ENCODE data around the gene SMPD4. TPM values are rescaled to one million over a fixed set of nuclear protein-coding genes. Genes with fewer than 3 reads are reported as not detected.
"Not testable (repeated sequence)": the region's sequence is repeated elsewhere in the genome, so short reads cannot be mapped to it uniquely, and the experiment has no call there.

Gene SMPD4
- total and polyA plus RNA-seq, 2 of the 4 experiments (the other 2 are of a cell fraction), result 8.6 to 63.0 TPM

DNA sequence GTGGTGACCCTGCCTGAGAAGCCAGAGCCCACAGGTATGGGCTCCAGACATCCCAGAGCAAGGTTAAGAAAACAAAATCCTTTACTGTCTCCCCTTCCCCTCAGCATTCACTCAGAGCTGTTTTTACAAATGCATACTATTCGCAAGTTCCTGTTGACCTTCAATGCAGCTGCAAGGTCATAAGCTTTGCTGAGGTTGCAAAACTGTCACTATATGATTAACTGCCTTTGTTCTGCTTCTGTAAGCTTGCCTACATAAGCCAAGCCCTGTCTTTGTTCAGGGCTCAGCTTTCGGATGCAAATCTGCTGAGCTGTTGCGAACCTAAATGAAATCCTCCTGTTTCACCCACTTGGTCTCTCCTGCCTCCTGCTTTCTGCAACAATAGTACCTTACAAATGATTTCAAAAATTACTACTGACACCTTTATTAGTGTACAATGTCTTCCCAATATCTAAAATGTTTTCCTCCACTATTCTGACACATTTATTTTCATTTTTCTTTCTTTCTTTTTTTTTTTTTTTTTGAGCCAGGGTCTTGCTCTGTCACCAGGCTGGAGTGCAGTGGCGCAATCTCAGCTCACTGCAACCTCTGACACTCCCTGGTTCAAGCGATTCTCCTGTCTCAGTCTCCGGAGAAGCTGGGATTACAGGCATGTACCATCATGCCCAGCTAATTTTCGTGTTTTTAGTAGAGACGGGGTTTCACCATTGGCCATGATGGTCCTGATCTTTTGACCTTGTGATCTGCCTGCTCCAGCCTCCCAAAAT lies 78.6 kb downstream of the SMPD4 start:
- H2BK20ac ChIP-seq (ENCODE audit: low read depth, low read length); H4K20me1 ChIP-seq (ENCODE audit: insufficient read depth, low read length); H3K9ac ChIP-seq (ENCODE audit: low read depth, low read length); H2BK15ac ChIP-seq (ENCODE audit: low read depth, low read length); DNase-seq; H3K4me3 ChIP-seq (ENCODE audit: insufficient read depth, low read depth, low read length); POLR2A ChIA-PET (ENCODE audit: unreplicated experiment); H2AK9ac ChIP-seq (replicated peaks; ENCODE audit: low read depth, low read length, poor library complexity); H3K36me3 ChIP-seq (ENCODE audit: control insufficient read depth, insufficient read depth, low read length); H3K23ac ChIP-seq (ENCODE audit: low read depth, low read length); in situ Hi-C loops (cut with MboI; ENCODE audit: low sequenced_read_pairs); ATAC-seq (ENCODE audit: low read depth); H4K5ac ChIP-seq (ENCODE audit: low read depth, low read length); H3K14ac ChIP-seq (replicated peaks; ENCODE audit: low read depth, low read length); H3K9me3 ChIP-seq (ENCODE audit: control insufficient read depth, insufficient read depth, low read length); dilution Hi-C loops (cut with HindIII; ENCODE audit: low sequenced_read_pairs, unreplicated experiment); H4K91ac ChIP-seq (ENCODE audit: insufficient read depth, low read depth, low read length); CTCF ChIA-PET; BruUV-seq (replicated peaks); H3K79me1 ChIP-seq (ENCODE audit: low read depth in 1 of 2, low read length in 2 of 2); H3K27ac ChIP-seq (ENCODE audit: insufficient read depth, low read length); intact Hi-C loops (cut with micrococcal nuclease); H4K8ac ChIP-seq (ENCODE audit: low read depth in 2 of 2, low read length in 2 of 2); H3K18ac ChIP-seq (ENCODE audit: low read depth, low read length); H3K4me1 ChIP-seq (ENCODE audit: control insufficient read depth, insufficient read depth, low read length); H2AFZ ChIP-seq (replicated peaks; ENCODE audit: low read length, poor library complexity); H3K56ac ChIP-seq (ENCODE audit: extremely low read depth, insufficient read depth, low read length); H3K4me2 ChIP-seq (ENCODE audit: low read depth, low read length); H2BK120ac ChIP-seq (ENCODE audit: low read depth, low read length); H3K9me1 ChIP-seq (ENCODE audit: insufficient read depth, low read length); H3K4ac ChIP-seq (ENCODE audit: low read depth, low read length); H3K27me3 ChIP-seq (ENCODE audit: control insufficient read depth, insufficient read depth, low read length); H2BK5ac ChIP-seq (ENCODE audit: low read depth, low read length, poor library complexity, severe bottlenecking); H2AK5ac ChIP-seq (ENCODE audit: low read depth, low read length): not testable (repeated sequence)
- WGBS, 2 experiments (ENCODE audit: extremely low coverage in 2 of 2, insufficient read length in 1 of 2), result no CpG with 5 or more reads among the region's 8 CpGs

Small RNA genes lying within 50 kb of the gene (microRNA-seq; reads per million reads assigned to microRNA genes)
- not detected for gene RNU6-1049P (ENCODE audit: insufficient read depth, insufficient read length)

Small RNA genes lying within 50 kb of the gene (small RNA-seq; reads per million reads assigned to genes)
- gene RNU6-1049P, result 0 reads per million in 5 experiments

Other genes with a start within 250 kb of the SMPD4 start
- under 0.01 TPM in 1 of 2 replicates, not detected in the other for gene RAB6C, start 201.9 kb downstream of the SMPD4 start, total RNA-seq (2012; rRNA removed)
- gene RAB6C, start 201.9 kb downstream of the SMPD4 start, polyA plus RNA-seq (2012; rRNA removed), result not detected in 2 replicates
- not detected in 2 replicates for gene POTEF, start 52.4 kb downstream of the SMPD4 start, total RNA-seq (2012; rRNA removed)
- not detected in 2 replicates for gene POTEF, start 52.4 kb downstream of the SMPD4 start, polyA plus RNA-seq (2012; rRNA removed)
- gene CCDC74B, start 36.5 kb downstream of the SMPD4 start, total RNA-seq (2012; rRNA removed), result 3.6 and 3.9 TPM in 2 replicates
- gene CCDC74B, start 36.5 kb downstream of the SMPD4 start, polyA plus RNA-seq (2012; rRNA removed), result 8.4 and 9.6 TPM in 2 replicates
- 24.9 and 29.2 TPM in 2 replicates for gene MZT2B, start 660 bp upstream of the SMPD4 start, total RNA-seq (2012; rRNA removed)
- 115 and 227 TPM in 2 replicates for gene MZT2B, start 660 bp upstream of the SMPD4 start, polyA plus RNA-seq (2012; rRNA removed)
- not detected in 2 replicates for gene TUBA3E, start 16.8 kb upstream of the SMPD4 start, total RNA-seq (2012; rRNA removed)
- not detected in 2 replicates for gene TUBA3E, start 16.8 kb upstream of the SMPD4 start, polyA plus RNA-seq (2012; rRNA removed)
- 127 and 154 TPM in 2 replicates for gene IMP4, start 161.3 kb upstream of the SMPD4 start, total RNA-seq (2012; rRNA removed)
- gene IMP4, start 161.3 kb upstream of the SMPD4 start, polyA plus RNA-seq (2012; rRNA removed), result 169 and 187 TPM in 2 replicates
- gene PTPN18, start 174.5 kb upstream of the SMPD4 start, total RNA-seq (2012; rRNA removed), result 7.2 and 9.7 TPM in 2 replicates
- 13.4 and 15.5 TPM in 2 replicates for gene PTPN18, start 174.5 kb upstream of the SMPD4 start, polyA plus RNA-seq (2012; rRNA removed)

Data from IMR-90 (cell line).